GM20431 (cell line): ENCODE measurements around the gene STX2.
"Not testable (repeated sequence)": the region's sequence is repeated elsewhere in the genome, so short reads cannot be mapped to it uniquely, and the experiment has no call there.

ENCODE experiments used
- in situ Hi-C: fragments of 300-500 bp; cut with MseI, MboI; formaldehyde crosslinking; loops from one replicate; pipeline ENCODE4 v1.15.0; 2020; ENCODE audit warnings: low sequenced_read_pairs; ENCODE audit not compliant: unreplicated experiment

Gene STX2

DNA sequence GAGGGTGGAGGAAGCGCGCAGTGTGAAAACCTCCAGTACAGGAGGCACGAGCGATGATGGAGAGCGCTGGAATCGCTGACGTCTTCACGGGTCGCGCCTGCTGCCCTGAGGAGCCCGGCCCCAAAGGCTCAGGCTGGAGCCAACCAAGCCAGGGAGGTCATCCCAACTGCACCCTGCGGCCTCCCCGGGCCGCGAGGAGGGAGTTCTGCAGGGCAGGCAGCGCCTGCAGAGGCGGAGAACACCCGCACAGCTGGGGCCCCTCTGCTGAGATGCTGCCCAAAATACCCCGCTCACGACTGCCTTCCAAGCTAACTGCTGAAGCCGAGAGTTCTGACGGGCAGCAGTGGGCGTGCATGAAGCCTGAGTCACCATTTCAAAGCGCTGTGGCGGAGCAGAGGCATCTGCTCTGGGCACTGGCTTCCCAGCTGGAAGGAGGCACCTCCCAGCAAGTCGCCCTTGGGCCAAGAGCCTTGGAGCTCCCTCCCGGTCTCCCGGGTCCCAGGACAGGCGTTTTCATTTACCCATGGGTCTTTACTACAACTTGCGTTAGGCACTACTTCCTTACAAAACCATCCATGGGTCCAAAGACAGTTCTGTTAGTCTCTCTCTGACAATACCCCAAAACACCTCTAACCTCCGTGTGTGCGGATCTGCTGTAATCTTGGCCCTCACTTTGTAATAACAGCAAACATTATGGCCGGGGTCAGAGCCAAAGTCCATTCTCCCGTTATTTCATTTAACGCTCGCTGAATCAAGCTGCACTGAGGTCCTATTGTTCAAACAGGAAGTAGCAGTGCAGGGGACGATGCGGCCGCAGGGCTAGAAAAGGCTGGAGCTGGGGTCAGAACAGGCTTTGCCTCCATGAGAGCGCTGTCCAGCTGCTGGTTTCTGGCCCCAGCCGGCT is 62.8 kb downstream of the STX2 start:
- in situ Hi-C loops = no loop called here

DNA sequence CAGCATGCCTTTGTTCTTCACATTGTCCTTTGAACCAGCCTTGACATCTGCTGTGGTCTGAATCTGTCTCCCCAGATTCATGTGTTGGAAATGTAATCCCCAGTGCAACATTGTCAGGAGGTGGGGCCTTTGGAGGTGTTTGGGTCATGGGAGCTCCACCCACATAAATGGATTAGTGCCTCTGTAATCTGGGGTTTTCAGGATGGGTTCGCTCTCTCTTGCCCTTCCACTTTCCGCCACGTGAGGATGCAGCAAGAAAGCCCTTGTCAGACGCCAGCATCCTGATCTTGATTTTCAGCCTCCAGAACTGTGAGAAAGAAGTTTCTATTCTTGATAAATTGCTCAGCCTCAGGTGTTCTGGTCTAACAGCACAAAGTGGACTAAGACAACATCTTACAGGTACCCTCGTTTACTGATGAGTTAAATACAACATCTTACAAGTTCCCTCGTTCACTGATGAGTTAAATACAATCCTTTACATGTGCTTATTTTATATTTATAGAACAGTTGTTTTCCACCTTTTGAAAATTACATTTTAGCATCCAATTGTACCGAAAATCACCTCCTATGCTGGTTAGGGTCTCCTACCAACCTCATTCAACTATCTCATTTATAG is 68.5 kb downstream of the STX2 start:
- in situ Hi-C loops = no loop called here

DNA sequence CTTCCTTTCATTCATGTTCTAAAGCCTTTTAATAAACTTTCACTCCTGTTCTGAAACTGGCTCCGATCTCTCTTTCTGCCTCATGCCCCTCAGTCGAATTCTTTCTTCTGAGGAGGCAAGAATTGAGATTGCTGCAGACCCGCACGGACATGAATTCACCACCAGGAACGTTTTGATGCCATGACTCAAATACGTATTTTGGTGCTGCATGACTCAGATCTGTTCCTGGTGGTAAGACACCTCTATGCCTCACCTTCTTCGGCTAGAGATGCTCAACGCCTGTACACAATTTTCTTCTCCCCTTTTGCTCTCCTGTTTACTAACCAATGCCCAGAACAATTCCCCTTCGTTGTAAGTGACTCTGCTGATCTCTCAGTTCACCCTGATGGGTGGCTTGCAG is 70.9 kb downstream of the STX2 start:
- in situ Hi-C loops = no loop called here

DNA sequence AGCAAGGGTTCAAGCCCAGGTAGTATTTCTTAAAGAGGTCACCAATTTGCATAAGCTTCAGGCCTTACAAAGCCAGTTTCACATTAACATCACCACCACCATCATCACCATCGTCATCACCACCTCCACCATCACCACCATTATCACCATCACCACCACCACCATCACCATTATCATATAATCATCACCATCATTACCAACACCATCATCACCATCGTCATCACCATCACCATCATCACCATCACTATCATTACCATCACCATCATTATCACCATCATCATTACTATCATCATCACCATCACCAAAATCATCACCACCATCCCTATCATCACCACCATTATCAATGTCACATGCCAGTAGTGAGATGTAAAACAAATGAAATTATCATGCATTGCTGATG is 72.6 kb downstream of the STX2 start:
- in situ Hi-C loops = no loop called here

DNA sequence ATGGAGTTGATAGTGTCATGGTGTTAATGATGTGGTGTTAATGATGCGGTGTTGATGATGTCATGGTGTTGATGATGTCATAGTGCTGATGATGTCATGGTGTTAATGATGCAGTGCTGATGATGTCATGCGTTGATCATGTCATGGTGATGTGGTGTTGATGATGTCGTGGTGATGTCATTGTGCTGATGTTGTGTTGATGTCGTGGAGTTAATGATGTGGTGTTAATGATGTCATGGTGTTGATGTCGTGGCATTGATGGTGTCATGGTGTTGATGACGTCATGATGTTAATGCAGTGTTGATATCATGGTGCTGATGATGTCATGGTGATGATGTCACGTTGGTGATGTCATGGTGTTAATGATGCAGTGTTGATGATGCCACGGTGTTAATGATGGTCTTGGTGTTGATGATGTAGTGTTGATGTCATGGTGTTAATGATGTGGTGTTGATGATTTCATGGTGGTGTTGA is 73.8 kb downstream of the STX2 start:
- in situ Hi-C loops = no loop called here

DNA sequence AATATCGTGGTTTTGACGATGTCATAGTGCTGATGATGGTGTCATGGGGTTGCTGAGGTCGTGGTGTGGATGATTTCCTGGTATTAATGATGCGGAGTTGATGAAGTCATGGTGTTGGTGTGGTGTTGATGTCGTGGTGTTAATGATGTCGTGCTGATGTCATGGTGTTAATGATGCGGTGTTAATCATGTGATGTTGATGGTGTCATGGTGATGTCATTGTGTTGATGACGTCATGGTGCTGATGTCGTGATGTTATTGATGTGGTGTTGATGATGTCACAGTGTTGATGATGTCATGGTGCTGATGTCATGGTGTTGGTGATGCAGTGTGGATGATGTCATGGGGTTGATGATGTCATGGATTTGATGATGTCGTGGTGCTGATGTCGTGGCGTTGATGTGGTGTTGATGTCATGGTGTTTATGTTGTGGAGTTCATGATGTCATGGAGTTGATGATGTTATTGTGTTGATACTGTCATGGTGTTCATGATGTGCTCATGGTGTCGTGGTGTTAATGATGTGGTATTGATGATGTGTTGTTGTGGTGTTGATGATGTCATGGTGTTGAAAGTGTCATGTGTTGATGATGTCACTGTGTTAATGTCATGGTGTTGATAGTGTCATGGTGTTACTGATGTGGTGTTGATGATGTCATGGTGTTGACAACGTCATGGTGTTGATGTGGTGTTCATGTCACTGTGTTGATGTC is 74.4 kb downstream of the STX2 start:
- in situ Hi-C loops = no loop called here

DNA sequence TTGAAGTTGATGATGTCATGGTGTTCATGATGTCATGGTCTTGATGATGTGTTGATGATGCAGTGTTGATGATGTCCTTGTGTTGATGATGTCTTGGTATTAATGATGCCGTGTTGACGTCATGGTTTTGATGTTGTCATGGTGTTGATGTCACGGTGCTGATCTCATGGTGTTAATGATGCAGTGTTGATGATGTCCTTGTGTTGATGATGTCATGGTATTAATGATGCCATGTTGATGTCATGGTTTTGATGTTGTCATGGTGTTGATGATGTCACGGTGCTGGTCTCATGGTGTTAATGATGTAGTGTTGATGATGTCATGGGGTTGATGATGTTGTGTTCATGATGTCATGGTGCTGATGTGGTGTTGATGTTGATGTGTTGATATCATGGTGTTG is 75.0 kb downstream of the STX2 start:
- in situ Hi-C loops = no loop called here

DNA sequence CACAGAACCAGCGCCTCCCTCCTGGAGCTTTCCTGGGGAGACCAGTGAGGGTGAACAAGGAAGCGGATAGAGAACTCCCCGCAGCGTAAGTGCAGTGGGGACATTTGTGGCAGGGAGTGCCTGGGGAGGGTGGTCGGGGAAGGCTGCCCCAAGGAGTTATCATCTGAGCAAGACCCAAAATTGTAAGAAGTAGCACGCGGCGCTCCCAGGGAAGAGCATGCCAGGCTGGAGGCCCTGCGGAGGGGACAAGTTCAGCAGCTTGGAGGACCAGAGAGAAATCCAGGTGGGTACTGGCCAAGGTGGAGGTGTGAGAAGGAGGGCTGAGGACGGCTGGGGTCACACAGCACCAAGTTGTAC is 76.8 kb downstream of the STX2 start:
- in situ Hi-C loops = no loop called here

DNA sequence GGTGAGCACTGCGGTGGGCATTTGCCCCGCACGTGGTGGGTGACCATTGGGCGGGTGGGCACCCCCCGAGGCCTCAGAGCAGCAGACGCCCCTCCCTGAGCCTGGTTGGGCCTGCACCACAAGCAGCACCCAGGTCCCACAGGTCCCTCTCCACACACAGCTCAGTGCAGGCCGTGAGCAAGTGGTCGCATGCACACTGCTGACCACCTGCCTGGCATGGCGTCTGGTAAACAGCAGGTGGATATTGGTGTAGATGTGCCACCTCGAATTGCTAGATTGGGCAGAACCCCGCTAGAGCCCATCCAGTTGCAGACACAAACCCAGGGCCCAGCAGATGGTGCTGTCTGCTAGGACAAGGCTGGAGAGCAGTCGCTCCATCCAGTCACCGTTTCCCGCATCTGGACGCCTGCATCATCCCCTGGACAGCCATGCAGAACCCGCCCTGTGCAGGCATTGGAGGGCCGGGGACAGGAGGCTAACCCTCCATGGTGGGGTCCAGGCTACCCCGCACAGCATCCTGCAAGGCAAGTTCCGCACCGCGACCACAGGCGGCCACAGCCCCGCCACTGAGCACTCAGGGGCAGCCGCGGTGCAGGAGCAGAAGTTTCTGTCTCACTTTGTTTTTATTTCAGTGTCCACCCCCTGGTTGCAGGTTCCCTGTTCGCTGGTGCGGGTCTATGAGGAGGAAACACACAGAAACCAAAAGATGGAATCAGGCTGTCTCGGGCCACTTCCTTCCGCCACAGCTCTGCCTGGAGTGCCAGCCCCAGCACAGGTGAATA is 77.3 kb downstream of the STX2 start:
- in situ Hi-C loops = no loop called here

DNA sequence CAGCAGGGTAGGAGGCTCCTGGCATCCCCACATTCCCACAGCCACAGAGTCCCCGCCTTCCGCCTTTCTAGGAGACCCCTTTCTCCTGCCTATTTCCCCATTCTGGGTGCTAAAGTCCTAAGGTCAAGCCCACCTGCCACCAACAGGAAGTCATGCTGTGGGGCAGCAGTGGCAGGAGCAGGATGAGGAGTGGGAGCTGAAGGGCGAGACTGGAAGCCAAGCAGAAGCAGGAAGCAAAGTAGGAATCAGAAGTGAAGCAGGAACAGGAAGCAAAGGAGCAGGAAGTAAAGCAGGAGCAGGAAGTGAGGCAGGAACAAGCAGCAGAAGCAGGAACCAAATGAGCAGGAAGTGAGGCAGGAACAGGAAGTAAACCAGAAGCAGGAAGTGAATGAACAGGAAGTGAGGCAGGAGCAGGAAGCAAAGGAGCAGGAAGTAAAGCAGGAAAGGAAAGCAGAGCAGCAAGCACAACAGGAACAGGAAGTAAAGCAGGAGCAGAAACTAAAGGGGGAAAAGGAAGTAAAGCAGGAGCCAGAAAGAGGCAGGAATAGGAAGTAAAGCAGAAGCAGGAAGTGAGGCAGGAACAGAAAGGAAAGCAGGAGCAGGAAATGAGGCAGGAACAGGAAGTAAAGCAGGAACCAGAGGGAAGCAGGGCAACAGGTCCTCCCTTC is 84.7 kb downstream of the STX2 start:
- in situ Hi-C loops = no loop called here

DNA sequence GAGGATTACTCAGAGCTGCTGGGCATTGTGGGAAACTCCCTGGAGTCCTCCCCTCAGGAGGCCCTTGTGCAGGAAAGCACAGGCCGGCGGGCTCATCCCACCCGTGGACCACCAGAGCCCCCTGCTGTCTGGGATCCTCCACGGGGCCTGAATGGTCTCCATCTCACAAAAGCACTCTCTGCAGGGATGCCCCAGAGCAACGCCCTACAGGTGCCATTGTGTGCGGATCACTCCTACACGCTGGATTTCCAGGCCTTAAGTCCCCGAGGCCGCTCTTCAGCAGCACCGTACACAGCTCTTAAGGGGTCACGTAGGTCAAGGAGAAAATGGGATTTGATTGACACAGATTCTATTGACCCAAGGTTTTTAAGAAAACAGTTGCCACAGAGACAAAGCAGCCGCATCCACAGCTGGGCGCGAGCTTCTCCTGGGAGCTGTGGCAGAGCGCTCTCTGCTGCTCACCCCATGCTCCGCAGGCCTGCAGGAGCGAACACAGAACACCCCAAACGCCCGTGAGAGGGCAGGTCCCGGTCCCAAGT is 86.3 kb downstream of the STX2 start:
- in situ Hi-C loops = no loop called here

DNA sequence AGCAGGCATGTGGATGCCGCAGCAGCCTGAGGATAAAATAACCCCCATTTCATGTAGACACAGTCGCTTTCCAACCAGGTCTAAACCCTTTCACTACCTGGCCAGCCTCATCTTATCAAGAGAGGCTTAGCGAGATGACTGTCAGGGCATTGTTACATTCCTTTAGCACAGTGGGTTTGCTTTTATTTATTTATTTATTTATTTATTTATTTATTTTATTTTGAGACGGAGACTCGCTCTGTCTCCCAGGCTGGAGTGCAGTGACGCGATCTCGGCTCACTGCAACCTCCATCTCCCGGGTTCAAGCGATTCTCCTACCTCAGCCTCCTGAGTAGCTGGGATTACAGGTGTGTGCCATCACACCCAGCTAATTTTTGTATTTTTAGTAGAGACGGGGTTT is 87.0 kb downstream of the STX2 start:
- in situ Hi-C loops = not testable (repeated sequence)

DNA sequence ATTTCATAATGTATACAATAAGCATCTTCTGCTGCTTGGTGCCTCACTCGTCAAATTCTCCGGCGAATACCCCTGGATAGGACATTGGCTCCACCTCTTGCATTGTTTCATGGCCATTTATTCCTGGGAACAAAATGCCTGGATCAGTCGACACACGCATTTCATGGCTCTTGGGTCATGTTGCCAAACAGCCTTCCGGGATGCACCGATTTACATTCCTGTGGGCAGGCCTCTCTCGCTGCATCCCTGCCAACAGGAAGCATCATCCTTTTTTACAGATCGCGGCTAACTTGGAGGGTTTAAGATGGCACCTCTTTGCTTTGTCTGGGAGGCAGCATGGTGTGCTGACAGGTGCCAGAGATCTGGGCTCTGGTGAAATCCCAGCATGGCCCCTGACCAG is 90.3 kb downstream of the STX2 start:
- in situ Hi-C loops = no loop called here

DNA sequence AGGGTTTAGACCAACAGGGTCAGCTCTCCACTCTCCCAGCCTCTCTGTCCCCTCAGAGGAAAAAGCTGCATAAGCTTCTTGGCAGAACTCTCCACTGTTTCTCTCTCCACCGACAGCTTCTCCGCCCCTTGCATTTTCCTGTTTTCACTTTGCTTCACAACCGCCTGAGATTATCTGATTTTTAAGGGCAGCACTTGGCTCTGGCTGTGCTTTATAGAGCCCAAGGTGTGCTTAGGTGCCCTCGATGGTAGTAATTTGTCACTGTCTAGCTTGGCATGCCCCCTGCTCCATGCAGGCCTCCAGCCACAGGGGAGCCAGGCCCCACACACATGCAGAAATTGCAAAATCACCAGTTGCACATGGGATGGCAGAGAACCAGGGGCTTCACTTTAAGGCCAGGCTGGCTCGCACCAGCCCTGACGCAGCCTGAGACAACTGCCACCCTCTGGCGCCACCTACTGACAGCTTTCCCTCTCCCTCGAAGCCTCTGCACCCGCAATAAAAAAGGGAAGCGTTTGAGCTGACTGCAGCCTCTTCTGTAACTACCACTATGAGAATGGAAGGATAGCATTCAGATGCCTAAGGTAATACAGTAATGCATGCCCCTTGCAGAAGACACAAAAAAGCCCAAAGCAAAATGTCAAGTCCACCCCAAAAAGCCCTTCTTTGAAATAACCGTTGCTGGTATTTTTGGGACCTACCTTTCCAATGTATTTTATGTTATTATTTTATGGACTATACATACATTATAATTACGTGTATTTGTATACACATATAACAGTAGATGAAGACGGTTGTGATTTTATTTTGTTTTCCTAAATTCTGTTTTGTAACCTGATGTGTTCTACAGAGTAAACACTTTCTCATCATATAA is 90.9 kb downstream of the STX2 start:
- in situ Hi-C loops = no loop called here

DNA sequence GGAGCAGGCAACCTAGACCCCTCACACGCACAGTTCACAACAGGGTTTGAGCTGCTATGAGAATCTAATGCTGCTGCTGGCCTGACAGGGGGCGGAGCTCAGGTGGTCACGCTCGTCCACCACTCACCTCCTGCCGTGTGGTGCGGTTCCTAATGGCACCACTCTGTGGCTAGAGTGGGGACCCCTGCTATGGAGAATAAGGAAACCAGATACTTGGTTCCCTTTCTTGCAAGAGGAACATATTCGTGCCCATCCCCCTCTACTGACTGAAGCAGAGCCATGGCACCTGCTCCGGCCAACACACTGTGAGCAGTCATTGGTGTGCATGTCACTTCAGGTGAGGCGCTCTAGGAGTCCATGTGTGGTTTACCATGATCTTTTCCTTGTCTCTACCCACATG is 92.5 kb downstream of the STX2 start:
- in situ Hi-C loops = no loop called here

DNA sequence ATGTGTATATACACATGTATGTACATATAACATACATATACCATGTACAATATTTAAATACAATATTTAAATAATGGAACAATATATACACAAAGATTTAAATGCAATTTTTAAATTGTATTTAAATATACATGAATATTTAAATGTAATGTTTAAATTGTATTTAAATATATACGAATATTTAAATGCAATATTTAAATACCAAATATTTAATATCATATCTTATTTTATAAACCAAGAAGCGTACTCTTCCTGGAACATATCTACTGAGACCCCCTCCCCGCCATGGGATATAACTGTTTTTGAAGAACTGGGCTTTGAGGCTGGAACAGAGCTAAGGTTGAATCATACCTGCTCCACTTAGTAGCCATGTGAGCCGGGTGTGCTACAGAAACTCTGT is 93.1 kb downstream of the STX2 start:
- in situ Hi-C loops = no loop called here

DNA sequence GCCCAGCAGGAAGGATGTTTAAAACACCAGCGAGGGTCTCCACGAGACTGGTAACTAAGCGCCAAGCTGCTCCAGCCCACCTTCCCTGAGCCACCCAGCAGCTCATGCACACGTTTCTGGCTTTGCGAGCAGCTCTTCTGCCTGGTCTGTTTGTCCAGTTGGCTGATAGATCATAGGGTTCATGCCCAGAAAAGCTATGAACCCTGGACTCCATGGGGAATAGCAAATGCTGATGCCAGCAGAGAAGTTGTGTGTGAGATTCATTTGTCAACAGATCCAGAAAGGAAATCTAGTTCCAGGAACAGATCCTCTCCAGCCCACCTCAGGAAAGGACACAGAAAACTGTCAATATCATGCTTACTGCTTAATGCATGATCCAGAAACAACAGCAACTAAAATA is 94.8 kb downstream of the STX2 start:
- in situ Hi-C loops = no loop called here

DNA sequence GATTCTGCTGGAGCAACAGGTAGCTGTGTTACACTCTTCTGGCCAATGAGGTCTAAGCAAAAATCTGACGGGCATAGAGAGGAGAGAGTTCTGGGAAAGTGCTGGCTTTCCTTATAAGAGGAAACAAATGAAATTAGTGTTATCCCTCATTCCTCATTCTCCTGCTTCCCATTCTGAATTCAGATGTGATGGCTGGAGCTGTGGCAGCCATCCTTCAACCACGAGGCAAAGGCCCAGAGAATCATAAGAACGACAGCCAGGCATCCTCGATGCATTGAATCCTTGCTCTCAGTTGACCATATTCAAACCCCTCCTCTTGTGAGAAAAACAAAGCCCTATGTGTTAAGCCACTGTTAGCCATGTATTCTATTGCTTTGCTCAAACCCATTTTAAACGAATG is 95.4 kb downstream of the STX2 start:
- in situ Hi-C loops = no loop called here

DNA sequence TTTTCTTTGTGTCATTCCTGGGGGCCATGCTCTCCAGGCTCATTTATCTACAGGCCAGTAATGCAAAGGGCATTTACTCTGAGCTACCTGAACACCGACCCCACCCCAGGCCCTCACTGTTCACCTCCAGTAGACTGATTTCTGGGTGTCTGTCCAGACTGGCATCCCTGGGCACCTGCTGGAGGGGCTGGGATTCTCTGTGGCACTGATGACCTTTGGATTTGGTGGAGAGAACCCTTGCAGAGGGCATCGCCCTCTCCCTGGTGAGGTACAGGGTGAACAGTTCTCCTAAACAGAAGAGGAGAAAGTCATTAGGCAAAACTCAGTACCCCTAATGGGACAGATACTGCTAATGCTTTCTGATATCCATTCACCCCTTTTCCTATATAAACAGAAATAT is 95.9 kb downstream of the STX2 start:
- in situ Hi-C loops = no loop called here
